GM12872 (cell line): Measurements from ENCODE around the gene GALE.

Source experiments
- CTCF ChIP-seq: IDR thresholded peaks from 3 replicates; pipeline ENCODE4 v1.5.1; 2011; ENCODE audit warnings: low read depth, mild to moderate bottlenecking, low read length, moderate library complexity; ENCODE audit not compliant: insufficient read depth

Gene GALE

GRCh38 chr1:23804183-23804835 is 3.8 kb upstream of the GALE start:
- TF ChIP-seq CTCF: peak; percentile 41

GRCh38 chr1:23803674-23804073 is 3.1 kb upstream of the GALE start:
- no peak for TF ChIP-seq CTCF

- no peak for TF ChIP-seq CTCF
Measured at GRCh38 chr1:23801876-23802275, 1.3 kb upstream of the GALE start.

- no peak for TF ChIP-seq CTCF
Measured at GRCh38 chr1:23801338-23801748, 789 bp upstream of the GALE start.

GRCh38 chr1:23799570-23800399 is 769 bp downstream of the GALE start:
- TF ChIP-seq CTCF: no peak

- TF ChIP-seq CTCF: no peak
Measured at GRCh38 chr1:23799255-23799569, 1.3 kb downstream of the GALE start.

GRCh38 chr1:23798662-23799142 is 1.9 kb downstream of the GALE start:
- TF ChIP-seq CTCF: no peak
